GM12865 (cell line): ENCODE results near the gene GDNF.
A peak's percentile ranks its signal among the peaks of the same experiment; 100 is the strongest.

ENCODE experiments used
- DNase-seq: peaks from one replicate; pipeline ENCODE4 v3.0.0; 2010; ENCODE audit warnings: low read depth
- H3K4me3 ChIP-seq: 2 replicates; pipeline ENCODE4 v1.5.1; 2011; ENCODE audit warnings: mild to moderate bottlenecking, low read depth, low read length, control low read depth
- TF ChIP-seq, protein P1 (sequence below): IDR thresholded peaks from 2 replicates; pipeline ENCODE4 v1.5.1; 2011; ENCODE audit warnings: low read length, control low read depth, low read depth, inconsistent platforms; ENCODE audit not compliant: insufficient read depth; ENCODE audit errors: missing control alignments

GDNF gene, protein sequence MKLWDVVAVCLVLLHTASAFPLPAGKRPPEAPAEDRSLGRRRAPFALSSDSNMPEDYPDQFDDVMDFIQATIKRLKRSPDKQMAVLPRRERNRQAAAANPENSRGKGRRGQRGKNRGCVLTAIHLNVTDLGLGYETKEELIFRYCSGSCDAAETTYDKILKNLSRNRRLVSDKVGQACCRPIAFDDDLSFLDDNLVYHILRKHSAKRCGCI

DNA sequence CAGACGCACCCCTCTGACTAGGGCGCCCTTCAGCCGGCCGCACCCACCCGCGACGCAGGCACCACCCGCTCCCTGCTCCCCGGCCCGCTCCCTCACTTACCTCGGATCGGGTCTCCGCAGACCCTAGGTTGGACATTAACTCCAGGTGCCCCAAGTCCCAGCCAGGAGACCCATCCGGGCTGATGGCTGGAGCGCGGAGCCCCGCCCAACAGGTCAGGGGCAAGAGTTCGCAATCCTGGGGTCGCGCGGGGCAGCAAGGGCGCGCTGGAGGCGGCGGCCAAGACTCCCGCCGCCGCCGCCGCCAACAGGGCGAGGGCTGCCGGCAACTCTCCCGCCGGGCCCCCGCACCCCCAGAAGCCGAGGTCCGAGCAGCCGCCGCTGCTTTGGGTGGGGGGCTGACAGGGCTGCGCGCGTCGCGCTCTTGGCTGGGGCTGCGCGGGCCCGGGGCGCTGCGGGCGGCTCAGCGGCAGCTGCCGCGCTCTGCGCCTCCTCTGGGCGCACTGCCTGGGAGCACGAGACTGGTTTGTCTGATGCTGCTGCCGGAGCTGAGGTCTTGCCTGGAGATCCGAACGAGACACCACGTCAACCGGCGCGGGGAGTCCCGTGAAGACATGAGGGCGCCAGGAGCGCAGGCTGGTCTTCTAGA is at the start of gene GDNF:
GDNF (minus strand) TSS at position 635 of the 646 bp plus-strand sequence. CDS start 5,245 bp downstream, outside the sequence.
- DNase-seq, result peak; percentile 48
- H3K4me3 ChIP-seq, result peak within 1 kb of the TSS; percentile 18; the same call in 1 of the 2 replicates
- TF ChIP-seq, protein P1, sequence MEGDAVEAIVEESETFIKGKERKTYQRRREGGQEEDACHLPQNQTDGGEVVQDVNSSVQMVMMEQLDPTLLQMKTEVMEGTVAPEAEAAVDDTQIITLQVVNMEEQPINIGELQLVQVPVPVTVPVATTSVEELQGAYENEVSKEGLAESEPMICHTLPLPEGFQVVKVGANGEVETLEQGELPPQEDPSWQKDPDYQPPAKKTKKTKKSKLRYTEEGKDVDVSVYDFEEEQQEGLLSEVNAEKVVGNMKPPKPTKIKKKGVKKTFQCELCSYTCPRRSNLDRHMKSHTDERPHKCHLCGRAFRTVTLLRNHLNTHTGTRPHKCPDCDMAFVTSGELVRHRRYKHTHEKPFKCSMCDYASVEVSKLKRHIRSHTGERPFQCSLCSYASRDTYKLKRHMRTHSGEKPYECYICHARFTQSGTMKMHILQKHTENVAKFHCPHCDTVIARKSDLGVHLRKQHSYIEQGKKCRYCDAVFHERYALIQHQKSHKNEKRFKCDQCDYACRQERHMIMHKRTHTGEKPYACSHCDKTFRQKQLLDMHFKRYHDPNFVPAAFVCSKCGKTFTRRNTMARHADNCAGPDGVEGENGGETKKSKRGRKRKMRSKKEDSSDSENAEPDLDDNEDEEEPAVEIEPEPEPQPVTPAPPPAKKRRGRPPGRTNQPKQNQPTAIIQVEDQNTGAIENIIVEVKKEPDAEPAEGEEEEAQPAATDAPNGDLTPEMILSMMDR, result no peak

DNA sequence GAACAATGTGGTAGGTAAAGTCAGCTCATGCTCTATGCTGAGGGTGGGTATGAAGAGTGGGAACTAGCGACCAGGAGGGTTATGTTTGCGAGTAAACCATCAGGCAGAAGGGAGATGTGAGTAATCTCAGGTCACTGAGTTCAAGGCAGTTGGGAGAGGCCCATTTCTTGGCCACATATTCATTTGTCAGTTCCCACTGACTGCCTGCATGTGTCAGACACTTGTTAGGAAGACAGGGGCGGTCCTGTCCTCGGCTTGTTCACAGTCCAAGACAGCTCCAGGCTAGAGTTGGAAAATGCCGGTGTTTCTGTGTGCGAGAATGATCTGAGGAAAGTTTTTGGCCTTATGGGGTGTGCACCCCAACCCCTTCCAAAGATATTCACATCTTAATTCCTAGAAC is 48.6 kb upstream of the GDNF start:
- TF ChIP-seq, protein P1, result no peak
- DNase-seq, result no peak
- H3K4me3 ChIP-seq, result no peak overlapping the region

DNA sequence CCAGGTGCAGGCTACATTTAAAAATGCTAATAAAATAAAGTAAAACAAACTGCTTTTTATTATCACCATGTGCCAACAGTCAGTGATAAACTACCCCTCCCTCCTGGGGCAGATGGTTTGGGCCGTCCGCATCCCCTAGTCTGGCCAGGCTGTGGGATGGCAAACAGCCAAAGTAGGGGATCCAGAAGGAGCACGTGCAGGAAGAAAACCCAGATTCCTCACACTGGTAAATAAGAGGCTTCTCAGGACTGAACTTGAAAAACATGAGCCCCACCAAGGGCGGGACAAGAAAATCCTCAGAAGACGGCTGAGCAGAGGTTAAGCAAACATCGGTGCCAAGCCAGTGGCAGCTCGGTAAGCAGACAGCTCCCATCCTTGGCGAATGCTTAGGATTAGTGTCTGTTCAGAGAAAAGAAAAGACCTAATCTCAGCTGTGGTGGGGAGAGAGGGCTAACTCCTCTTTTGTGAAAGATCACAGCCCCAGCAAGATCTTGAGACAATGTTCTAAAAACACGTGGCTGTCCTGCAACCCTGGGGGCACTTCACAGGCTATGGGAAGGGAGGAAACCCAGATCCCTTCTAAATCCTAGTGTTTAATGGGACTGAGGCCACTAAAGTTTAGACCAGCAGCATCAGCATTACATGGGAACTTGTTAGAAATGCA is 46.5 kb upstream of the GDNF start:
- TF ChIP-seq, protein P1, result no peak
- DNase-seq, result no peak
- H3K4me3 ChIP-seq, result no peak overlapping the region

DNA sequence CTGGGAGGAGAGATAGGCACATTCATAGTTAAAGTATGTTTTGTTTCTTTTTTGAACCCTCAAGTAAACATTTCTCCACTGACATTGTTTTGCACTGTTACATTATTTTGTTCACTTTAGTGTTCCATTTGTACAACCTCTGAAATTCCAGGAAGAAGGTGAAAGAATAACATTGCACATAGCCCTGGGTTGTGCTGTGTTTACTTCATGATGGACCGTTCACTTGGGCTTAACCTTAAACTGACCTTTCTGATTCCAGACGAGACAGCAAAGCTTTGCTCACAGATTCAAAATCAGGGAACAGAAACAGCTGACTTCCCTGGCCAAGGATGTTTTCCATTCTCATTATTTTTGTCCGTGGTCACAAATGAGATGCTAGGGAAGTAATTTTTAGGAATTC is 42.8 kb upstream of the GDNF start:
- TF ChIP-seq, protein P1, result no peak
- DNase-seq, result no peak
- H3K4me3 ChIP-seq, result no peak overlapping the region

DNA sequence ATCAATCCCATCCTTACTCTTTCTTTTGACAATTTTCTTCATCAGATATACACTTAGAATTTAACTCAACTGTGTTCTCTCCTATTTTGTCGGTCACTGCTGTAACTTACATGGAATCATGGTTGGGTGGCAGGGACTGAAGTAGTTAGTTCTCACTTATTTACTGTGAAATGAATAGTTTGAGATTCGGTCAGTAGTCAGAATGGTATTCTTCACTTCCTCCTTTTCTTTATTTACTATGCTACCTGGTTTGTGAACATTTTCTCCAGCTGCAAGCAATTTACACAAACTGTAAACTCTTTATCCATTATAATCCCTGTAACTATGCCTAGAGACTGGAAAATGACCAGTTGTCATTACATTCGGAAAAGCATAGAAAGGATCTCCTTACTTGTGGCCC is 41.5 kb upstream of the GDNF start:
- H3K4me3 ChIP-seq, result no peak overlapping the region
- DNase-seq, result peak; percentile 45
- TF ChIP-seq, protein P1, result no peak

DNA sequence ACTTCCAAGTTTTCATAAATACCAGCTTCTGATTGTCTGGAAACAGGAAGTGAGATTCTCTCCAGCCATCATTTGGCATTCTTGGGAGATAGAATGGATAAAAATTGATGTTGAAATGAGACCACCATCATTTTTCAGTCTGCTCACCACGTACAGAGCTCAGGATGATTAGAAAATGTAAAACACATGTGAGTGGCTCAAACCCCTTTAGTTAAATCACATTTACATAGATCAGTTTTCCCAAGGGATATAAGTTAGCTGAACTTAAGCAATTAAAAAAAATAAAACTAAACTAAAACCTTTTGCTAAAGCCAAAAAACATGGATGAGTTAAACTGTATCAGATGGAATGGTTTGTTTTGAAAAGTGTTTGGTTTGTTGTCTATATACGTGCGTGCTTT is 37.1 kb upstream of the GDNF start:
- no peak for DNase-seq
- no peak overlapping the region for H3K4me3 ChIP-seq
- TF ChIP-seq, protein P1, result no peak
